Measurements from ENCODE around the gene LRP4. TPM values are rescaled to one million over a fixed set of nuclear protein-coding genes. Genes with fewer than 3 reads are reported as not detected.
A peak's percentile ranks its signal among the peaks of the same experiment; 100 is the strongest.

The LRP4 gene
- total RNA-seq, 1 donor from 2014 or later: 6.6 TPM

DNA sequence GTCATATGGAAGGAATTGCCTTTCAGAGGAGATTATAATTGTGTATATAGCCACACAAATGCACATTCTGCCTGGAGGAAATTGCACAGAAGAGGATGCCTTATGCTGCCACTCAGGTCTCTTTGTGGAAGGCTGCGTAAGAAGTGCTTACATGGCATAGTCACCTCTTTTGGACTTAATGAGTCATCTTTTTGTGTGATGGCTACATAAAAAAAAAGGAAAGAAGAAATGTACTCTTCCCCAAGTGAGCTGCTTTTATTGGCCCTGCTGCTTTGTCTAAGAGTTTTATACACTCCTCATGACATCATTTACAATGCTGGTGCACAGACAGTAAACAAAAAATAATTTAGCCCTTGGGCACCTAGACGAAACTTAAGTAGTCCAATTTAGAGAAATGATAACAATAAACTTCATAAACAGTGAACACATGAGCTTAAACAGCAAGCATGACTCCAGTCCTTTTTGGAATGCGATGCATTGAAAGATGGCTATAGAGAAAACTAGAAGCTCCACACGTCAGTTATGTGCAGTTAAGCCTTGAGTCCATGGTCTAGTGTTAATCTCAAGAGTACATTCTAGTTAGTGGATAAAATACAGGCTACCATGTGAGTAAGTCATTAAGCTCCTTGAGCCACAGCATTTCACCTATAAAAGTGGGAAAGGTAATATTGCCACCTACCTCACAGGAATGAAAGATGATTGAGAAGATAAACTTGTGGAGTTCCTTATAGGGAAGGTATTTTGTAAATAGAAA, 30.2 kb upstream of the LRP4 start:
- DNase-seq: no peak
- no peaks in the 10 kb centered on the region for H3K27me3 ChIP-seq (ENCODE audit: low read depth)
- no peaks in the 10 kb centered on the region for H3K36me3 ChIP-seq
- H3K27ac ChIP-seq: no peak overlapping the region
- TF ChIP-seq CTCF (IDR thresholded peaks at IDR 0.05): no peak
- H3K4me1 ChIP-seq: no peaks in the 10 kb centered on the region
- no peaks in the 10 kb centered on the region for H3K9me3 ChIP-seq
- H3K4me3 ChIP-seq: no peak overlapping the region
- peak in 1 of 2 donors; percentile 27 for ATAC-seq
- intact Hi-C loops (cut with DNase I): no loop called here

DNA sequence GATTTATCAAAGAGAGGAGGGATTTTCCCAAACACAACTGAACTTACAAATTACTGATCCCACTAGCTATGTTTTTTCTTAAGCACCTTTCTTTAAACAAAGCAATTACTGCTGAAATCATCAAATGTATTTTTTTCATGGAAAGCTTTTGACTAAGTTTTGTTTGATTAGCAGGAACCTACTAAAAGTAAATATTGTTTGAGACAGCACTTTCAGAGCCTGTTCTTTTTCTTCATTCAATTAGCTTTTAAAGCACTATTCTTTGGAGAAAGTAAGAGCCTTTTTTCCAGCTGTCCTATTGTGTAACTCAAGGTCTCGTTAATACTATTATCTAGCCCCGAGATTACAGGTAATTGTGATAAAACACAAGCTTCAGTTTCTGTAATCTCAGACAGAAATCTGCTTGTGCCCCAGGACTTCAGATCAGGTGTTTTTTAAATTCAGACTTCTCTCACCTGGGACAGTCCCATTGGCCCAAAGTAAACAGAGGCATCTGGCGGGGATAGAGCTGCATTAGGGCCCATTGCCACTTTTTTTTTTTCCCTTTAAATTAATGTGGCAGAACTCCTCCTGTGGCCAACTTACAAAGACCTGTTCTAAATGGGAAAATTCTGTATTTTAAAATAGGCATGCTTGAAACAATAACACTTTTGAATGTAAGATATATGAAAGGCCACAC, 29.2 kb upstream of the LRP4 start:
- ATAC-seq (no peak), DNase-seq (no peak)
- Histone ChIP-seq H3K27ac (no peak overlapping the region), H3K4me1 (no peaks in the 10 kb centered on the region), H3K36me3 (no peaks in the 10 kb centered on the region), H3K27me3 (ENCODE audit: low read depth) (no peaks in the 10 kb centered on the region), H3K9me3 (no peaks in the 10 kb centered on the region), H3K4me3 (no peak overlapping the region)
- TF ChIP-seq CTCF (IDR thresholded peaks at IDR 0.05): no peak
- intact Hi-C loops (cut with DNase I): no loop called here

DNA sequence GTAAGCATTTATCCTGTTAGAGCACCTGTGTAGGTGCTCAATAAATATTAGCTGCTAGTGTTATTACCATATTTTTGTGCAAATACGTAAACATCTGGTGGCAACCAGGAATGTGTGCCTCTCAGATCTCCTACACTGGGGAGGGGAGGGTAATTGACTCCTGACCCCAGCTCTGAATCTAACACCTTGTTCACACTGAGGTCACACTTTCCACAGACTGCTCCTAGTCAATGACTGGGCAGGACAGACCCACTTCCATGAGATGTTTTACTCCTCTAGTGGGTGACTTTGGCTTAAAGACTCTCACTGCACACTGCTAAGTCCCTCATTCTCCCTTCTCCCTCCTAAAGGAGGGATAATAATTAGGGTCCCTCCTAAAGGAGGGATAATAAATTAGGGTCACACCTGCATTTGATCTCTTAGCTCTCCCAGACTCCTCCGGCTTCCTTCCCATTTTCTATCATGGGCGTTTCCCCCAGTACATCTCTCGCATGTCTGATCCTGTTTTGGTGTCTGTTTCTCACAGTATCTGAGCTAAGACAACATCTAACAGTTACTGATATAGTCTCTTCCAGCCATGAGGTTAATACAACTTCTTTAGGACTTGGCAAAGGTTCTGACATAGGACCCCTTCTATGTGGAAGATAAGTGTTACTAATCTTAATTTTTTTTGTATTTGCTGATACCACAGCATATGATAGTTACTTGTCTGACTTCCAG, 26.2 kb upstream of the LRP4 start:
- DNase-seq (no peak), ATAC-seq (no peak)
- Histone ChIP-seq H3K9me3 (no peaks in the 10 kb centered on the region), H3K4me3 (no peak overlapping the region), H3K36me3 (peaks cover 4% of the 10 kb centered on the region), H3K27me3 (ENCODE audit: low read depth) (no peaks in the 10 kb centered on the region), H3K27ac (no peak overlapping the region), H3K4me1 (no peaks in the 10 kb centered on the region)
- no peak for TF ChIP-seq CTCF (IDR thresholded peaks at IDR 0.05)
- intact Hi-C loops (cut with DNase I): no loop called here

DNA sequence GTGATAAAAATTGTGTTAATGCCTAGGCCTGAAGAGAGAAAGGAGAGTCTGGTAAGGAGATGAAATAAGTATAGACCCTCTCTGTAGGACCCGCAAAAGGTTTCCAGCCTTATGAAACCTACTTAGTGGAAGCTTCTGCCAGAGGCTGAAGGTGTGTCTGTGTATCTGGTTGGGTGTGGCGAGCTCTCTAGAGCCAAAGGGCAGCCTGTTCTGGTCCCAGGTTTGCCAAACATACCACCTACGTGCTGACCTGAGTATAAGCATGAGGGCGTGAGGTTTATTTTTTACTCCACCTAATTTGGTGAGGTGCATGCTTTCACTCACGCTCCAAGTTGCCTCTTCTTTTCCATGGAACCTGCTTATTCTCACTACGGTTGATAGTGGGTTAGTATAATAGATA, 23.8 kb upstream of the LRP4 start:
- H3K4me3 ChIP-seq: no peak overlapping the region
- DNase-seq (no peak), ATAC-seq (peak; percentile 68 to 72)
- peaks cover 4% of the 10 kb centered on the region for H3K36me3 ChIP-seq
- H3K27ac ChIP-seq: no peak overlapping the region
- no peaks in the 10 kb centered on the region for H3K27me3 ChIP-seq (ENCODE audit: low read depth)
- peaks cover 5% of the 10 kb centered on the region for H3K4me1 ChIP-seq
- TF ChIP-seq CTCF (IDR thresholded peaks at IDR 0.05): no peak
- intact Hi-C loops (cut with DNase I): no loop called here
- no peaks in the 10 kb centered on the region for H3K9me3 ChIP-seq

- H3K27ac ChIP-seq: peak within 1 kb of the TSS; percentile 61
- TF ChIP-seq CTCF (IDR thresholded peaks at IDR 0.05): no peak
- peaks cover 17% of the 10 kb centered on the region for H3K4me1 ChIP-seq
- H3K4me3 ChIP-seq: peak within 1 kb of the TSS; percentile 63
- peaks cover 4% of the 10 kb centered on the region for H3K36me3 ChIP-seq
- ATAC-seq: peak; percentile 98
- intact Hi-C loops (cut with DNase I): no loop called here
- no peaks in the 10 kb centered on the region for H3K27me3 ChIP-seq (ENCODE audit: low read depth)
- H3K9me3 ChIP-seq: no peaks in the 10 kb centered on the region
- peak; percentile 95 for DNase-seq
Measured at GRCh38 chr11:46936138-46937110, 18.1 kb upstream of the LRP4 start, which contains the start of gene CSTPP1. Gene CSTPP1, plus strand, starts transcription at chr11:46936761. Its CDS starts 45 bp downstream, at chr11:46936806.

Measured in lower lobe of right lung (tissue), 2 donors.